D341Med (cell line): ENCODE results near the gene EDC4.
"Not testable (repeated sequence)": the region's sequence is repeated elsewhere in the genome, so short reads cannot be mapped to it uniquely, and the experiment has no call there.

ENCODE experiments used
- DNase-seq: peaks from one replicate; pipeline ENCODE4 v3.0.0; 2012; ENCODE audit warnings: low spot score

The EDC4 gene

GRCh38 chr16:67909056-67909742 is 36.3 kb downstream of the EDC4 start:
- no peak for DNase-seq

DNA sequence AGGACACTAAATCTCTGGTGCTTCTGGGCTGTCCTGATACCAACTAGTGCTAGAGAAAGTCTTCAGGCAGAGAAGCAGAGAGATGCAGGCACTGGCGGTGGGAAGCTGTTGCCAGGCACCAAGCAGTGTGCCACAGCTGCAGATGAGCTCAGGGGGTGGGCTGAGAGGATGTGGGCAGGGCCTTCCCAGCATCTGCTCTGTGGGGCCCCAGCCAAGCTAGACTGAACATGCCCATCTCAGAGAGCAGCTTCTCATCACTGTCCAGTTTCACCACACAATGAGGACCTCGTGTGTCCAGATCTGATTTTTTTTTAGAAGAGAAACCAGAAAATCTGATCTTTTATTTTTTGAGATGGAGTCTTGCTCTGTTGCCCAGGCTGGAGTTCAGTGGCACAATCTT is 37.3 kb downstream of the EDC4 start:
- DNase-seq: no peak

GRCh38 chr16:67914758-67915495 is 42.1 kb downstream of the EDC4 start:
- no peak for DNase-seq

- DNase-seq: not testable (repeated sequence)
Observed at GRCh38 chr16:67915496-67915769, 42.6 kb downstream of the EDC4 start.

DNA sequence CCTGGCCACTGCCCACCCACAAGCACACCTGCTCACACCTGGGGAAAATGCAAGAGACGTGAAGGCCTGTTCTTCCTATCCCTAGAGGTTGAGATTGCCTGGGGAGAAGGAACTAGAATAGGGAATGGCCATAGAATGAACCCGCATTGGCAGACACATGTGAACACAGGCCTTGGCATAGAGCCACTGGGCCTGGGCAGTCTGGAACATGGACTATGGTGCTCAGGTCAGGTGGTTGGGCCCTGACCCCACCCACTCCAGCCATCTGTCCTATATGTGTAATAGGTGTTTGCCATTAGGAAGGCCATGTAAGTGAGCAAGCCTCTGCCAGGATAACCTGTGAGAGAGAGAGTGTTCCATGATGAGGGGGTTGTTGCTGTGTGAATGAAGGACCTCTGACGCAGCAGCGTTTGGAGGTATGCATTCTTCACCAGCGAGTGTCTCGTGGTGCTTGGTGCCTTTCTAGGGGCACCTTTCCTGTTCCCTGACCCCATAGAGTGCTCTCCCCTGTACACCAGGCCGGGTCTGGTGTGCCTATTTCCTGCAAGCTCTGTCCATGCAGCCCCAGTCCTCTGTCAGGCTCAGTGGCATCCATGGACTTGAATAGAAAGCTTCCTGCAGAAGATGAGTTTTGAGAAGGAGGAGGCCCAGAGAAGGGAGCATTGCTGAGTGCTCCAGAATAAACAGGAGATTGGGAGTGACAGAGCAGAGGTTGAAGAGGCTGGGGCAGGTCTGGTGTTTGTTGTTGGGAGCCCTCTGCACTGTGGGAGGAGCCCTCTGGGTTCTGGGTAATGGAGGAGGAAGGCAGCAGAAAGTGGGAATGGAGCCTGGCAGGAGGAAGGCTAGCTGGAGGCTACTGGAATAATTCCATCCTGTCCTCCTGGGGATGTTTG is 43.2 kb downstream of the EDC4 start:
- DNase-seq: no peak

DNA sequence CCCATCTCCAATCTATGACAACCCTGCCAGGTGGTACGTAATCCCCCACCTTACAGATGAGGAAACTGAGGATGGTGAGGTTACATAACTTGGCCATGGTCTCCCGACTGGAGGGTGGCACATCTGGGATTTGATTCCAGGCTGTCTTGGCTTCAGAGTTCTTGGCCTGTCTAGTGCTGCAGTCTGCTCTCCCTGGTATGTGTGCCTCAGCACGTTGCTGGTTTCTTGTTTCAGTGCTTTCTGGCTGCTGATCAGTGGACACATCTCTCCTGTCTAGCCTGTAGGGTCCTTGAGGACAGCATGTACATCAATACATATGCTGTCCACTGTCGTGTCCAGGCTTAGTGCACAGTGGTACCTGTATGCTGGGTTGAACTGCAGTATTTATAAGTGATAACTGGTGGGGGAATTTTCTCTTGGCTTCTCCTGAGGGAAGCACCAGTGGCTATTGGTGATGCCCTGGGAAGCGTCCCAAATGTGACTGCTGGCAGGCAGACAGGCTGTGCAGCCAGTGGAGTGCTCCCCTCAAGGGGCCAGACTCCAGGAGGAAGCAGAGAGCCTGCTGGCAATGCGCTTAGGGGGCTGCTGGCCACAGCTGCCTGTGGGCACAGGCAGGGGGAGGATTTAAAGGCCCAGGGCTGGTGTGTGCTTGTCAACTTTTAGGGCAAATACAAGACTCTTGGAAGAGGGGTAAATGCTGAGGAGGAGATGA is 44.4 kb downstream of the EDC4 start:
- DNase-seq: no peak

- no peak for DNase-seq
Observed at GRCh38 chr16:67917852-67918236, 45.0 kb downstream of the EDC4 start.

- DNase-seq: no peak
Observed at GRCh38 chr16:67919622-67920221, 46.9 kb downstream of the EDC4 start.

- DNase-seq: no peak
Observed at GRCh38 chr16:67922221-67922620, 49.4 kb downstream of the EDC4 start.

- DNase-seq: no peak
Observed at GRCh38 chr16:67922740-67923139, 49.9 kb downstream of the EDC4 start.

DNA sequence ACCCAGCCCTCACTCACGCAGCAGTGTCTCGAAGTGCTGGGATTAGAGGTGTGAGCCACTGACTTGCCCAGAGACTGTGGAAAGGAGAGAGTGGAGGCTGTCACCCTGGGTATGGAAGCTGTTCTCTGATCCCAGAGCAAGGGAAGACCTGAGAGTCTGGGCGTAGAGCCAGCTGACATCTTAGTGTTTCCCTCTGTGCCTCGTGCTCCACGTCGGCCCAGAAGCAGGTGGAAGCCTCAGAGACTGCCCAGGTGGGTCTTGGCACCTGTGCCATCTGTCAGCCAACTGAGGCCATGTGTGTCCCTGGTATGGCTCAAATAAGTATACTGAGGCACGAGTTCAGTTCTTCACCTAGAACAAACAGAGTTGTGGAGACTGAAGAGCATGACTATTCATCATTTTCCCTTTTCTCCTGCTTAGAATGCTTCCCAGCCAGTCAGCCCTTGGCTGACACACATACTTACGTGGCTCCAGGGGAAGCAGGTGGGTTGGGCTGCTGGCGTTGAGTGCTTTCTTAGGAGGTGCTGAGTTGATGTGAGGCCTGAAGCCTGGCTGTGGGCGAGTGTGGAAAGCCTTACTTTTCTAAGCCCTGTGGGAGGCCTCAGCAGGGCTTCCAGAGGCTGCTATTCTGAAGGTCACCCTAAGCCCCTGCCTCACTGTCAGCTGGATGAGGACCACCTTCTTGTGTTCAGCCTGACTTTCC is 50.7 kb downstream of the EDC4 start:
- no peak for DNase-seq

DNA sequence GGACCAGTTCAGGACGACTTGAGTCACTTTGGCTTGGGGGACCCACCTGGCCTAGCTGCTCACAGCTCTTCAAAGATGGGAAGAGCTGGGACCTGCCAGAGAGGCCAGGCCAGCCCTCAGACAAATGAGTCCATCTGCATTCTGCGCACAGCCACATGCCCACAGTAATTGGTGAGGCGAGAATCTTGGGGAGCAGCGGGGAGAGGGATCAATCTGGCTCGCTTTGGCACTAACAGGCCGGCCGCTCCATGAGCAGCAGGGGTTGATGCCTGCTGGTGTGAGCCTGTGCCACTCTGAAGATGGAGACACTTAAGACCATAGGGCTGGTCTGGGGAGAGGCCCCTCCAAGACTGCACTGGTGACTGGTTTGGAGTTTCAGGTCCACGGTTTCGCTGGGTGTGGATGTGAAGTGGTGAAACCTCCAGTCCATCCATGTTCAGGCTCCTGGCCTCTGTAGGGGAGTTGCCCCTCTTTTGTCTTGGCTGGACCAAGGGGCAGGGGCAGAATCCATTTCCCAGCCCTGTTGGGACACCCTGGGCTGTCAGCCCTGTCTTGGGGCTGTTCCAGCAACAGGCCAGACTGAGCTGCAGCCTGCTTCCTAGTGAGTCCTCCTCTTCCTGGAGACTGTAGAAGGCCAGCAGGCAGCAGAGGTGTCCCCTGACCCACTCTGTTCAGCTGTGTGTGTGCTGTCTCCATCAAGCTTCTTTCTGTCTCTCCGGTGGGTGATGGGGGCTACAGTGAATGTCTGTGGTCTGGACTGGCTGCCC is 51.5 kb downstream of the EDC4 start:
- no peak for DNase-seq

DNA sequence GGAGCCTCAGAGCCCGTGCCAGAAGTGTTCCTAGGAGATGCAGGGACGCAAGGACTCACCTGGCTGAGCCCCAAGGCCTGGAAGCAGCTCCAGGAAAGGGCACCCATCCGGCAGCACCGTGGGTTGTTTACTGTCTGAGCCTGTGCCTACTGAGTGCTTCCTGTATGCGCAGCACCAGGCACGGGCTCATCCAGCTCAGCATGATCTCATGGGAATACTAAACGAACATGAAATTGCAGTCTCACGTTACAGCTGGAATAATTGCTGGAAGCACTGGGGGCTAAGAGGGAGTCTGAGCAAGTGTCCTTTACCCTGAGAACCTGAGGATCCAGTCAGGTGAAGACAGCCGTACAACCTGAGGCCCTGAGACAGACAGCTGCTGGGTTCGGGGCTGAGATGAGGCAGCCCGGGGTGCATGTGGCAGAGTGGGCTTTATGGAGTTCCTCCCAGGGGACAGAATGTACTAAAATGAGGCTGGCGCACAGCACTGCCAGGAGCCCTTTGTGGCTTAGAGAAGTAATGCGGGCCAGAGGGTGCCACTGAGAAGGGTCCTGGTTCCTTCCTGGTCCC is 53.4 kb downstream of the EDC4 start:
- DNase-seq: peak; percentile 85

DNA sequence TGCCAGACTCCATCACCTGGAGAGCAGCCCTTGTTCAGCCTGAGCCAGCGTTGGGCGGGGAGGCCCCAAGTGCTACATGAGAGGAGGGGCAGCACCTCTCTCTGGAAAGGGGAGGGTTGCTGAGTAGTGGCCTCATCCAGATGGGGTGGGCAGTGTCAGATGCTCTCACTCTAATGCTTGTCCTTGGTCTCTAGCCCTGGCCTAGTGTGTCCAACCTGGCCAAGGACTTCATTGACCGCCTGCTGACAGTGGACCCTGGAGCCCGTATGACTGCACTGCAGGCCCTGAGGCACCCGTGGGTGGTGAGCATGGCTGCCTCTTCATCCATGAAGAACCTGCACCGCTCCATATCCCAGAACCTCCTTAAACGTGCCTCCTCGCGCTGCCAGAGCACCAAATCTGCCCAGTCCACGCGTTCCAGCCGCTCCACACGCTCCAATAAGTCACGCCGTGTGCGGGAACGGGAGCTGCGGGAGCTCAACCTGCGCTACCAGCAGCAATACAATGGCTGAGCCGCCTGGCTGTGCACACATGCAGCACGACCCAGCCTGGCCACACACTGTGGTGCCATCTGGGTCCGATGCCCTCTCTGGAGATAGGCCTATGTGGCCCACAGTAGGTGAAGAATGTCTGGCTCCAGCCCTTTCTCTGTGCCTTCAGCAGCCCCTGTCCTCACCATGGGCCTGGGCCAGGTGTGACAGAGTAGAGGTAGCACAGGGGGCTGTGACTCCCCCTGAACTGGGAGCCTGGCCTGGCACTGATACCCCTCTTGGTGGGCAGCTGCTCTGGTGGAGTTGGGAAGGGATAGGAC is 54.5 kb downstream of the EDC4 start:
- no peak for DNase-seq

- DNase-seq: no peak
Observed at GRCh38 chr16:67928147-67928546, 55.3 kb downstream of the EDC4 start.

DNA sequence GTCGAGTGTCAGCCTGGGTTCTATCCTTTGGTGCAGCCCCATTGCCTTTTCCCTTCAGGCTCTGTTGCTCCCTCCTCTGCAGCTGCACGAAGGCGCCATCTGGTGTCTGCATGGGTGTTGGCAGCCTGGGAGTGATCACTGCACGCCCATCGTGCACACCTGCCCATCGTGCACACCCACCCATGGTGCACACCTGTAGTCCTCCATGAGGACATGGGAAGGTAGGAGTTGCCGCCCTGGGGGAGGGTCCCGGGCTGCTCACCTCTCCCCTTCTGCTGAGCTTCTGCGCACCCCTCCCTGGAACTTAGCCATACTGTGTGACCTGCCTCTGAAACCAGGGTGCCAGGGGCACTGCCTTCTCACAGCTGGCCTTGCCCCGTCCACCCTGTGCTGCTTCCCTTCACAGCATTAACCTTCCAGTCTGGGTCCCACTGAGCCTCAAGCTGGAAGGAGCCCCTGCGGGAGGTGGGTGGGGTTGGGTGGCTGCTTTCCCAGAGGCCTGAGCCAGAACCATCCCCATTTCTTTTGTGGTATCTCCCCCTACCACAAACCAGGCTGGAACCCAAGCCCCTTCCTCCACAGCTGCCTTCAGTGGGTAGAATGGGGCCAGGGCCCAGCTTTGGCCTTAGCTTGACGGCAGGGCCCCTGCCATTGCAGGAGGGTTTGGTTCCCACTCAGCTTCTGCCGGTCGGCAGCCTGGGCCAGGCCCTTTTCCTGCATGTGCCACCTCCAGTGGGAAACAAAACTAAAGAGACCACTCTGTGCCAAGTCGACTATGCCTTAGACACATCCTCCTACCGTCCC is 55.9 kb downstream of the EDC4 start:
- DNase-seq: peak; percentile 86

DNA sequence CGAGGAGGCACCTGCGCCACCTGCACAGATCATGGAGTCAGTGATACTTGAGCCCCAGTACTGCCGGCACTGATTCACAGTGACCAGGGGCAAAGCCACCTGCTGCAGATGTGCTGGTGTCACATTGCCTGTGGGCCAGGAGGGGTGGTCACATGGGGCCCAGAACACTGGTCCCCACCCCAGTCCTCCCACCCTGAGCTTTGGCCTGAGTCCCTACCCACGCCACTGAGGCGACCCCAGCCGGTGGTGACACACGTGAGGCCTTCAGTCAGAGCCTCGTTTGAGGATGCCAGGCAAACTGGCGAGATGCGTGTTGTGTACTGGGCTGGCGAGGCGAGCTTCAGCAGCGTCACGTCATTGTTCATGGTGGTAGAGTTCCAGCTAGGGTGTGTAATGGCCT is 57.3 kb downstream of the EDC4 start:
- no peak for DNase-seq

DNA sequence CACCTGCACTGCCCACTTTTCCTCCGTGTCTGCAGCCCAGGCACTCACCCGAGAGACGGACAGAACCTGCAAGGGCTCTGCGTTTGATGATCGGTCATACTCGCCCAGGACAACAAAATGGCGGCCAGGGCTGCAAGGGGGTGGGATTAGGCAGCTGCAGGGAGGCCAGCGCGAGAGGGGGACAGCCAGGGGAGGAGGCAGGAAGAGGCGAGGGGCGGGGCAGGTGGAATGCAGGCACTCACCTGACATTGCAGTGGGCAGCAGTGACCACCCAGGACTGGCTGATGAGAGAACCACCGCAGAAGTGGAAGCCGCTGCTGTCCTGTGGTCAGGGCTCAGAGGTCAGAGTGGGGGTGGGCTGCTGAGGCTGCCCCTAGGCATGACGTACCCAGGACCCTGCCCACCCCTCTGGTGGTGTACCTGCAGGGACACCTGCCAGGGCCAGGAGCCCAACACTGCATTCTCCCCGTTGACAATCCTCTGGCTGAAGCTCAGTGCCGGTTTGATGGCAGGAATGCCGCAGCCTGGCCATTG is 57.9 kb downstream of the EDC4 start:
- DNase-seq: no peak
